ENCODE measurements around the gene FHIT. TPM values are rescaled to one million over a fixed set of nuclear protein-coding genes. Genes with fewer than 3 reads are reported as not detected.

Gene FHIT
- total RNA-seq, 4 donors from 2014 or later, result 3.2 to 10.9 (median 6.4) TPM

DNA sequence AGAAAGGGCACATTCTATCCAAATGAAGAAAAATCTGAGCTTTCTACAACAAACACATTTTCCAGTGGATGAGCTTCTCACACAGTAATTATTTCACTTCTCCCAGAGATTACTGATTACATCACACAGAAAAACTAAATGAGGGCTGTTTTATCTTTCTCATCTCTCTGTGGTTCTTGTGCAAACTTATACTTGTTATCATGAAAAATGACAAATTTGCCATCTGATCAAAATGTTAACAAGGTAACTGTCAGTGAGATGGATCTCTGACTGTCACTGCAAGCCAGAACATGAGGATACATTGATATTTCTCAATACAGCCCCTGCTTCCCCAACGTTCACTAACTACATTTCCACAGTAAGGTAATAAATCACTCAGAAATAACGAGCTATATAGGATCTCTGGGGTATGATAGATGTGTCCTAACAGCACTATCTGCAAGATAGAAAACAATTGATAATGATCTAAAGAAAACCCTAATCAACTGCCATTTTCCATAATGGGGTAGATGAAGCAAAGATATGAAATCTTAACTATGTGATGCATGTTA, 1372.1 kb downstream of the FHIT start:
- DNase-seq (ENCODE audit: low spot score) (no peak), ATAC-seq (ENCODE audit: low FRiP score) (no peak)
- TF ChIP-seq, protein P1, sequence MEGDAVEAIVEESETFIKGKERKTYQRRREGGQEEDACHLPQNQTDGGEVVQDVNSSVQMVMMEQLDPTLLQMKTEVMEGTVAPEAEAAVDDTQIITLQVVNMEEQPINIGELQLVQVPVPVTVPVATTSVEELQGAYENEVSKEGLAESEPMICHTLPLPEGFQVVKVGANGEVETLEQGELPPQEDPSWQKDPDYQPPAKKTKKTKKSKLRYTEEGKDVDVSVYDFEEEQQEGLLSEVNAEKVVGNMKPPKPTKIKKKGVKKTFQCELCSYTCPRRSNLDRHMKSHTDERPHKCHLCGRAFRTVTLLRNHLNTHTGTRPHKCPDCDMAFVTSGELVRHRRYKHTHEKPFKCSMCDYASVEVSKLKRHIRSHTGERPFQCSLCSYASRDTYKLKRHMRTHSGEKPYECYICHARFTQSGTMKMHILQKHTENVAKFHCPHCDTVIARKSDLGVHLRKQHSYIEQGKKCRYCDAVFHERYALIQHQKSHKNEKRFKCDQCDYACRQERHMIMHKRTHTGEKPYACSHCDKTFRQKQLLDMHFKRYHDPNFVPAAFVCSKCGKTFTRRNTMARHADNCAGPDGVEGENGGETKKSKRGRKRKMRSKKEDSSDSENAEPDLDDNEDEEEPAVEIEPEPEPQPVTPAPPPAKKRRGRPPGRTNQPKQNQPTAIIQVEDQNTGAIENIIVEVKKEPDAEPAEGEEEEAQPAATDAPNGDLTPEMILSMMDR (IDR thresholded peaks at IDR 0.05), result no peak

DNA sequence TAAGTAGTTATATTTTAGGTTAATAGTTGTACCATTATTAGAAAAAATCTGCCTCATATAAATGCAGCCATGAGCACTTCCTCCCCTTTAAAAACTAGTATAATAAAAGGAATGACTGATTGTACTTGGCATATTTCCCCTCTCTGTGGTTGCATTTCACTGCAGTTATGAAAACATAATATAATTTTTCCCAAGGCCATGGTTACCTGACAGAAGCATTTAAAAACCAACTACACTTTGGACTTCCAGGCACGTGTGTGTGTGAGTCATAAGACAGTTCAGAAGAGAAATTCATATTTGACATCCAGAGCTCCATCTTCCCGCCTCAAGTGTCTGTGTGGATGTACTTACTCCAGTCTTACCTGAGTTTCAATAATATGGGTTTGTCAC, 1373.2 kb downstream of the FHIT start:
- DNase-seq (ENCODE audit: low spot score), result no peak
- no peak for ATAC-seq (ENCODE audit: low FRiP score)
- TF ChIP-seq, protein P1 (IDR thresholded peaks at IDR 0.05), result no peak

DNA sequence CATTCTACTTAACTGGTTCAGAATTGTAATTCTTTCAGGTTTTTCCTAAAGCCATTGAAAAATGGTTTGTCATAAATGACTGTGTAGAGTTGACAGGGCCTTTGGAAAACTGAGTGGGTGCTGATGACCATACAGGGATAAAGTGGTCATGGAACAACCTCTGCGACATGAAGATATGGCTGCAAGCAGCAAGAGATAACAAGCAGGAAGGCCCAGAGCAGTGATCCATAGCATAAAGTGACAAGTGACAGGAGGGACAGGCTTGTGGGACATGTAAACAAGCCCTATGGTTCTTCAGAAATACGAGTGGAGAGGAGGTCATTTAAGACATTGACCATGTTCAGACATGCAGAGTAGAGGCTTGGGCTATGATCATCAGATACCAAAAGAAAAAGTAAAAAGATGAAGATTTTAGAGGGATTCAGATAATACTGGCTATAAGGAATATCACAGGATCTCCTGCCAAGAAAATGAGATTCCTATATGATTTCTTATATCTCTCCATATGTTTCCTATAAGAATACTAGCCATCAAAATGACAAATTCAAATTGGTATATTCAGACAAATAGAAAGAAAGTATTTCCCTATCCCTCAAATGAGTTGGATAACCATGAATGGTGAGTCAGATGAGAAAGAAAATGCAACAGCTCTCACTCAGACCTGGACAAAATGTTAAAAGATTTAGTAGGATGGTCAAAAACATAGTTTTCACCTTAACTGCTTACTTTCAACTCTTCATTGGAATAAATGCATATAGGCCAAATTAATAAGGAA, 1373.8 kb downstream of the FHIT start:
- no peak for DNase-seq (ENCODE audit: low spot score)
- ATAC-seq (ENCODE audit: low FRiP score), result no peak
- TF ChIP-seq, protein P1 (IDR thresholded peaks at IDR 0.05), result no peak

DNA sequence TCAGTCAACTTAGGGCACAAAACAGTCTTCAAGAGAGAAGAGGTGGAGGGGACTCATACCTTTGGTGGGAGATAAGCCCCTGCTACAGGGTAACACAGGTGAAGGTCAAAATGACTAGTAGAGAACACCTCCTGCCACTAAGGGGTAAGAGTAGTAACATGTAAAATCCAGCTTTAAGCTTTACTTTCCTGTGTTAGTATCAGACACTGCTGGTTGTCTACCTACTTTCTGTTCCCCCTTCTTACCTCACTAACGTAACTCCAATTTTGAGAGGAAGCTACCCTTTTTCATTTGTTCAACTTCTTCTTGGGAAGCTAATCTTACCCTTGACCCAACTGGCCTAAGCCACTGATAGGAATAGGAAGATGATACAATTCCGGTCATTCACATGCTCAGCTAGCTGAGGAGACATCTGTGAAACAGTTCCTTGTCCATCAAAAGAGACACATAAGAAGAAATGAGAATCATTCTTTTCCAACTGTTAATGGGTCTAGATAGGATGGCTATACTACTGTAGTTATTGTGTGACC, 1374.7 kb downstream of the FHIT start:
- ATAC-seq (ENCODE audit: low FRiP score) (no peak), DNase-seq (ENCODE audit: low spot score) (no peak)
- TF ChIP-seq, protein P1 (IDR thresholded peaks at IDR 0.05), result no peak

DNA sequence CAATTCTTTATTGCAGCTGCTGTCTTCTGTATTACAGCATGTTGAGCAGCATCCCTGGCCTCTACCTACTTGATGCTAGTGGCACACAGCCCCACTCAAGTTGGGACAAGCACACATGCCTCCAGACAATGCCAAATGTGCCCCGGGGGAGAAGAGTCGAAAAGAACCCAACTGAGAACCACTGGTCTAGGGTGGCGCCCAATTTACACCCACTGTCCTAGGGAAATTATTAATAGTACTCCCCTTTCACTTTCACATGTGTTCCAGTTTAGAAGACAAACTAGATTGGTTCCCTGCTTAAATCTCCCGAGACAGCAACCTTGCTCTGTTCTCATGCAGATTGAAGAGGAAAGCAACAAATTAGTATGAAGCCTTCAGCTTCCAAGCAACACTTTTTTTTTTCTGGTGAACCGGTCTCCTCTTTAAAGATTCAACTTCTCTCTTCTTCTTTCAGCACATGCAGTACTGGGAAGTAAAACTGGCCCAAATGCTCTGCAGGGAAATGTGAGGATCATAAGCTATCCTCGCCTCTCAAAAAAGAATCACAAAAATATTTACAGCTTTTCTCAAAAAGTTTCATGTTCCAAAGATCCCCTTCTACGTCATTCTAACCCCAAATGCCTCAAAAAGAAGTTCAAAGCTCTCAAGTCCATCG, 1377.5 kb downstream of the FHIT start:
- ATAC-seq (ENCODE audit: low FRiP score), result no peak
- TF ChIP-seq, protein P1 (IDR thresholded peaks at IDR 0.05), result no peak

DNA sequence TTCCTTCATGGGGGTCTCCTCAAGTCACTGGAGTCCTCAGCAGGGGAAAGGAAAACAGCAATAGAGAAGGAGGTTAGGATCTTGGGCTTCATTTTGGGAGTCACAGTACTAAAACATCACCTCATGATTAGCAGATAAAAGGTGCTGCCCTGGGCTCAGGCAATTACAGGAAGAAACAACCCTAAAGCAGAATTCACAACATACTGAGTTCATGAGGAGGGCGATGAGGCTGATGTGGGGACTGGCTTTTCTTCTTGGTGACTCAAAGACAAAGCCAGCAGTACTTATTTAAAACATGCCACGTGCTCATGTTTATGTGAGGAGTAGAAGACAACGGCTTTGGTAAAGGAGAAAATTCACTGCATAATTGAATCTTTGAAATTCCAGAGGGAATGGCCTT, 1379.1 kb downstream of the FHIT start:
- TF ChIP-seq, protein P1 (IDR thresholded peaks at IDR 0.05), result no peak
- ATAC-seq (ENCODE audit: low FRiP score) (no peak), DNase-seq (ENCODE audit: low spot score) (no peak)

More for the DNA sequence above, 1377.5 kb downstream of the FHIT start:
- DNase-seq (ENCODE audit: low spot score), result no peak

All from omental fat pad (tissue), 4 donors.